Parietal lobe (tissue), 1 donor: ENCODE results near the gene BLOC1S5. TPM values are rescaled to one million over a fixed set of nuclear protein-coding genes. Genes with fewer than 3 reads are reported as not detected.

Experiments
- total RNA-seq: library from RNA; depleted of rRNA; stranded (reverse); fragments of >200 nt; gene quantifications from one replicate; pipeline ENCODE4 v1.2.3, GENCODE V29; 2014

Gene BLOC1S5, protein sequence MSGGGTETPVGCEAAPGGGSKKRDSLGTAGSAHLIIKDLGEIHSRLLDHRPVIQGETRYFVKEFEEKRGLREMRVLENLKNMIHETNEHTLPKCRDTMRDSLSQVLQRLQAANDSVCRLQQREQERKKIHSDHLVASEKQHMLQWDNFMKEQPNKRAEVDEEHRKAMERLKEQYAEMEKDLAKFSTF
- total RNA-seq: 19.7 TPM

DNA sequence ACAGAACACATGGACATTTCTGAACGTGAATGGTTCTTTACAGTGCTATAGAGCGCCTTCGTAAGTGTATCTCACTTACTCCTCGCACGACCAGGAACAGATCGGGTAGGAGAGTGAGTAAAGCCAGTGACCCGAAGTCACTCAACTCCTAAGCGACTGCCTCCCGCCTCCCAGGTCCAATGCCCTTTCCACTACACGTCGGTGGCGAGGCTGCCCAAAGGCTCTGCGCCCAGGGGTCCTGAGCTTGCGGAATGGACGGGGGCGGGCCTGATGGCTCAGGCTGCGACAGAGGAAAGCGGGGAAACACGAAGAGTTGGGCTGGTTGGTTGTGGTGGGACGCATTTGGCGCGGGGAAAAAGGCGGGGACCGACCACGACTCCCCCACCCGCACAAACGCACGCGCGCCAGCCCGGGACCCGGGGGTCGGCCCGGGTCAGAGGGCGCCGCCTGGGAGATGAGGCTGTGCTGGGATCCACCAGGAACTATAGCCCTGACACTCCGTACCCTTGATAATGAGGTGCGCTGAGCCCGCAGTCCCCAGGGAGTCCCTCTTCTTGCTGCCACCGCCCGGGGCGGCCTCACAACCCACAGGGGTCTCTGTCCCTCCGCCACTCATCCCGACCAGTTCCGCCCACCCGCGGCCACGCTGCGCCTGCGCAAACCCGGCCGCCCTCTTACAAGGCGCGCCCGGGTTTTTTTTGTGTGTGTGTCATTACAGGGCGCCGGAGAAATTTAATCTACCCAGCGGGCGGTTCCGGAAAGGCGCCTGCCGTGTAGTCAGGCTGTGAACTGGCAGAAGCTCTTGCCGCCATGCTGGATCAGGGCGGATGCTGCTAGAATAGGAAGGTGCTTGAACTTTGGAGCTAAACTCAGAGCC, at the start of gene BLOC1S5:
BLOC1S5 (minus strand) TSS at position 629 of the 877 bp plus-strand sequence; CDS start at position 616, 13 bp downstream.

DNA sequence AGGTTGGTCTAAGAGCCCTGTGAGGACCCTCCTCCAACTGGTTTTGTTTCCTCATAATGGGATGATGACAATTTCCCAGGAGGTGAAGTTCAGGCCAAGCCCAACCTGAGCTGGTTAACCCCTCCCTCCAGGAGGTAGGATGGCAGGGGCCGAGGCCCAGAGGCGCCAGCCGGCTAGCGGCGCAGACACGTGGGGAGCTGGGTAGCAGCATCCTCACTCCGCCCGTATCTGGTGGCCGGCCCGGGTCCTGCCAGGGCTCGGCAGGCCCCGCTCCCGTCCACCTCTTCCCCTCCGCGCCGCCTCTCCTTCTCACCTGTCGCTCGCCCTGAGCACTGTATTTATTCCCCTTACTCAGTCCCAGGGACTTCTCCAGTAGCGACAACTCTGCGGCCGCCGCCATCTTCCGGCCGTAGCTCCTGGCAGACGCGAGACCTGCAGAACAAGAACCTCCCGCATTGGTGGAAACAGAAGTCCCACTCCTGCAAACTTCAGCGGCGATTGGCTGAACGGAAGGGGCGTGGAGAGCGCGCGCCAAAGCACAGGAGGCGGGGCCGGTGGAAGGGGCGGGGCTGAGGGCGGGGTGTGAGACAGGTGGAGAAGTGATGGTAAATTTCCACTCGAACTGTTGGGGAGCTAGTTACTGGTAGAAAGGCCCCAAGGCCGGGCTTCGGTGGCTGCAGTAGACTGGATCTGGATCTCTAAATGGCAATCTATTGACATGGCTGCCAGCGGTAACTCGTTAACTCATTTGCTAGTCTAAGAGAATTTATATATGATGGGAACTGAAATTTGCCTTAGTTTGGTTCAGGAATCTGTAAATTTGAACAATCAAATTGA, 38.2 kb upstream of the BLOC1S5 start, which contains the start of gene EEF1E1:
EEF1E1 (minus strand) TSS at position 427 of the 837 bp plus-strand sequence; CDS start at position 400, 27 bp downstream.

Other genes with a start within 250 kb of the BLOC1S5 start
- 31.9 TPM for gene TXNDC5, start 153.6 kb downstream of the BLOC1S5 start, total RNA-seq
- gene EEF1E1, start 38.2 kb upstream of the BLOC1S5 start, total RNA-seq: 22.2 TPM